Motor neuron (in vitro differentiated cells): ENCODE measurements around the gene C10orf105. TPM values are rescaled to one million over a fixed set of nuclear protein-coding genes. Genes with fewer than 3 reads are reported as not detected.

Source experiments
- ATAC-seq, 8 experiments: fragments of 200-7000 bp; cut with Tn5 transposase; replicated peaks in 6 of 8; 2 replicates each; pipeline ENCODE4 v1.8.0; 2021; ENCODE audit warnings: mild to moderate bottlenecking in 8 of 8, moderate library complexity in 8 of 8
- H3K27ac ChIP-seq, 2 donors: fragments of 250-450 bp; sonication (Bioruptor Pico); 2 replicates each; pipeline ENCODE4 v1.9.0; 2021; ENCODE audit warnings: antibody characterized with exemption in 2 of 2, mild to moderate bottlenecking in 2 of 2, moderate library complexity in 1 of 2
- H3K4me1 ChIP-seq, 2 donors: fragments of 250-450 bp; sonication (Bioruptor Pico); replicated peaks in 1 of 2; 2 replicates each; pipeline ENCODE4 v1.6.1; 2021; ENCODE audit warnings: antibody characterized with exemption in 2 of 2, mild to moderate bottlenecking in 2 of 2, moderate library complexity in 1 of 2
- H3K4me3 ChIP-seq, 5 donors: fragments of 250-450 bp; sonication (Bioruptor Pico); 2 replicates each; pipeline ENCODE4 v1.9.0; 2021; ENCODE audit warnings: antibody characterized with exemption in 5 of 5, mild to moderate bottlenecking in 5 of 5, moderate library complexity in 4 of 5
- WGBS, 10 experiments: fragments of 450-650 bp; shearing (Covaris generic); methylation state at CpG; one replicate each; pipeline ENCODE4 v1.0.0; 2022; 5-methylcytosine and 5-hydroxymethylcytosine counted together
- in situ Hi-C, 9 experiments: fragments of 400-800 bp; cut with MboI; loops; one replicate each; pipeline ENCODE4 v1.15.0; 2021; ENCODE audit warnings: low sequenced_read_pairs in 9 of 9, low pct_unique_long_range_greater_than_20kb in 2 of 9; ENCODE audit not compliant: unreplicated experiment in 9 of 9
- total RNA-seq, 8 experiments: library from RNA; unstranded; fragments of 300-600 nt; gene quantifications; 2 replicates each; pipeline versions ENCODE4 v1.2.3 to v1.2.4, GENCODE V29; 2022

C10orf105 gene
- total RNA-seq, 8 experiments from 2014 or later = 0.08 to 11.5 (median 1.2) TPM

- WGBS, 10 experiments = 72 to 100% (median 89%) methylated on average over 1 to 4 of the region's 12 CpGs; no CpG with 5 or more reads in 4 of the 10 experiments
Observed at GRCh38 chr10:71727105-71727737, 7.6 kb upstream of the C10orf105 start.

GRCh38 chr10:71726580-71727104 is 7.1 kb upstream of the C10orf105 start:
- H3K4me3 ChIP-seq = no peak overlapping the region
- H3K4me1 ChIP-seq = peaks cover 35 to 45% of the 10 kb centered on the region in 2 donors
- peak in 6 of 8 experiments; percentile 8 to 61 (median 44) for ATAC-seq
- in situ Hi-C loops = no loop called here
- no peak overlapping the region for H3K27ac ChIP-seq
- WGBS, 10 experiments = 48 to 100% (median 93%) methylated on average over 1 to 6 of the region's 11 CpGs; no CpG with 5 or more reads in 4 of the 10 experiments

More at GRCh38 chr10:71727105-71727737, 7.6 kb upstream of the C10orf105 start:
- in situ Hi-C loops = no loop called here
- no peak overlapping the region for H3K4me3 ChIP-seq
- H3K4me1 ChIP-seq = peaks cover 35 to 45% of the 10 kb centered on the region in 2 donors
- H3K27ac ChIP-seq = peak overlapping the region in 1 of 2 donors; percentile 17
- no peak for ATAC-seq

- peak in 6 of 8 experiments; percentile 2 to 73 (median 56) for ATAC-seq
- WGBS, 10 experiments = 0 to 80% (median 56%) methylated on average over 1 to 4 of the region's 9 CpGs; no CpG with 5 or more reads in 6 of the 10 experiments
- in situ Hi-C loops = no loop called here
- peaks cover 35 to 45% of the 10 kb centered on the region in 2 donors for H3K4me1 ChIP-seq
- no peak overlapping the region for H3K27ac ChIP-seq
- H3K4me3 ChIP-seq = no peak overlapping the region
Observed at GRCh38 chr10:71725998-71726579, 6.5 kb upstream of the C10orf105 start.

- H3K4me1 ChIP-seq = peaks cover 38 to 52% of the 10 kb centered on the region in 2 donors
- in situ Hi-C loops = no loop called here
- no peak for ATAC-seq
- H3K27ac ChIP-seq = no peak overlapping the region
- WGBS, 10 experiments = 40 to 100% (median 57%) methylated on average over 1 to 3 of the region's 14 CpGs; no CpG with 5 or more reads in 7 of the 10 experiments
- no peak overlapping the region for H3K4me3 ChIP-seq
Observed at GRCh38 chr10:71725249-71725648, 5.7 kb upstream of the C10orf105 start.

GRCh38 chr10:71724539-71724938 is 5.0 kb upstream of the C10orf105 start:
- in situ Hi-C loops = loop anchor here in 7 of 9 experiments (25.0 kb wide), 2 partner anchors 337 to 412 kb away; partner anchors contain the start of genes CDH23 (in 5 of the 7) and SLC29A3 (in 4 of the 7)
- ATAC-seq = no peak
- Histone ChIP-seq H3K4me3 (no peak overlapping the region), H3K4me1 (peaks cover 44 to 58% of the 10 kb centered on the region in 2 donors), H3K27ac (no peak overlapping the region)
- WGBS, 10 experiments = 80 to 100% (median 100%) methylated on average over 1 to 2 of the region's 6 CpGs; no CpG with 5 or more reads in 6 of the 10 experiments

- WGBS, 10 experiments = 80 to 96% (median 87%) methylated on average over 1 to 5 of the region's 11 CpGs; no CpG with 5 or more reads in 6 of the 10 experiments
- Histone ChIP-seq H3K4me1 (peaks cover 38 to 55% of the 10 kb centered on the region in 2 donors), H3K27ac (no peak overlapping the region), H3K4me3 (no peak overlapping the region)
- no peak for ATAC-seq
- in situ Hi-C loops = loop anchor here in 7 of 9 experiments (25.0 kb wide), 2 partner anchors 336 to 411 kb away; partner anchors contain the start of genes CDH23 (in 5 of the 7) and SLC29A3 (in 4 of the 7)
Observed at GRCh38 chr10:71723311-71723710, 3.7 kb upstream of the C10orf105 start.

- no peak for ATAC-seq
- Histone ChIP-seq H3K4me1 (peaks cover 36 to 50% of the 10 kb centered on the region in 2 donors), H3K27ac (no peak overlapping the region), H3K4me3 (no peak overlapping the region)
- 0% methylated on average over 1 of the region's 1 CpG; no CpG with 5 or more reads in 8 of the 10 experiments for WGBS, 10 experiments
- in situ Hi-C loops = loop anchor here in 7 of 9 experiments (25.0 kb wide), 2 partner anchors 336 to 411 kb away; partner anchors contain the start of genes CDH23 (in 5 of the 7) and SLC29A3 (in 4 of the 7)
Observed at GRCh38 chr10:71722849-71723248, 3.3 kb upstream of the C10orf105 start.

GRCh38 chr10:71721313-71721712 is 1.7 kb upstream of the C10orf105 start:
- no peak overlapping the region for H3K27ac ChIP-seq
- WGBS, 10 experiments = 60 to 100% (median 68%) methylated on average over 1 to 5 of the region's 6 CpGs; no CpG with 5 or more reads in 6 of the 10 experiments
- no peak for ATAC-seq
- in situ Hi-C loops = loop anchor here in 7 of 9 experiments (25.0 kb wide), 2 partner anchors 334 to 409 kb away; partner anchors contain the start of genes CDH23 (in 5 of the 7) and SLC29A3 (in 4 of the 7)
- H3K4me3 ChIP-seq = no peak overlapping the region
- peaks cover 27 to 38% of the 10 kb centered on the region in 2 donors for H3K4me1 ChIP-seq

GRCh38 chr10:71720288-71720687 is 710 bp upstream of the C10orf105 start:
- H3K27ac ChIP-seq = peak overlapping the region in 1 of 2 donors; percentile 47
- H3K4me3 ChIP-seq = no peak overlapping the region
- in situ Hi-C loops = loop anchor here in 7 of 9 experiments (25.0 kb wide), 2 partner anchors 333 to 408 kb away; partner anchors contain the start of genes CDH23 (in 5 of the 7) and SLC29A3 (in 4 of the 7)
- WGBS, 10 experiments = 100% methylated on average over 1 of the region's 4 CpGs; no CpG with 5 or more reads in 9 of the 10 experiments
- H3K4me1 ChIP-seq = peaks cover 20 to 28% of the 10 kb centered on the region in 2 donors
- ATAC-seq = peak in 4 of 8 experiments; percentile 12 to 49 (median 35)

GRCh38 chr10:71719042-71719441 is 536 bp downstream of the C10orf105 start:
- 33 to 100% (median 84%) methylated on average over 1 to 6 of the region's 7 CpGs; no CpG with 5 or more reads in 1 of the 10 experiments for WGBS, 10 experiments
- peak in 3 of 8 experiments; percentile 29 to 85 (median 84) for ATAC-seq
- in situ Hi-C loops = loop anchor here in 7 of 9 experiments (25.0 kb wide), 2 partner anchors 332 to 407 kb away; partner anchors contain the start of genes CDH23 (in 5 of the 7) and SLC29A3 (in 4 of the 7)
- Histone ChIP-seq H3K4me1 (peaks cover 11 to 22% of the 10 kb centered on the region in 2 donors), H3K4me3 (no peak overlapping the region), H3K27ac (no peak overlapping the region)

GRCh38 chr10:71718165-71718698 is 1.3 kb downstream of the C10orf105 start:
- peak in 1 of 8 experiments; percentile 4 for ATAC-seq
- in situ Hi-C loops = loop anchor here in 7 of 9 experiments (25.0 kb wide), 2 partner anchors 331 to 406 kb away; partner anchors contain the start of genes CDH23 (in 5 of the 7) and SLC29A3 (in 4 of the 7)
- H3K27ac ChIP-seq = no peak overlapping the region
- no peak overlapping the region for H3K4me3 ChIP-seq
- WGBS, 10 experiments = 100% methylated on average over 1 to 3 of the region's 10 CpGs; no CpG with 5 or more reads in 8 of the 10 experiments
- peaks cover 19 to 30% of the 10 kb centered on the region in 2 donors for H3K4me1 ChIP-seq

- in situ Hi-C loops = loop anchor here in 7 of 9 experiments (25.0 kb wide), 2 partner anchors 330 to 405 kb away; partner anchors contain the start of genes CDH23 (in 5 of the 7) and SLC29A3 (in 4 of the 7)
- ATAC-seq = no peak
- Histone ChIP-seq H3K27ac (no peak overlapping the region), H3K4me1 (peaks cover 20 to 35% of the 10 kb centered on the region in 2 donors), H3K4me3 (no peak overlapping the region)
- 0 to 100% (median 68%) methylated on average over 1 to 2 of the region's 2 CpGs; no CpG with 5 or more reads in 3 of the 10 experiments for WGBS, 10 experiments
Observed at GRCh38 chr10:71717551-71717951, 2.0 kb downstream of the C10orf105 start.
